HG02970 (cell line): ENCODE results near the gene LDB2.
"Not testable (repeated sequence)": the region's sequence is repeated elsewhere in the genome, so short reads cannot be mapped to it uniquely, and the experiment has no call there.

Experiments used
- ATAC-seq: cut with Tn5 transposase; IDR thresholded peaks from one replicate; pipeline ENCODE4 v1.9.1; 2021; ENCODE audit warnings: mild to moderate bottlenecking, moderate library complexity, moderate number of reproducible peaks; ENCODE audit not compliant: unreplicated experiment, low FRiP score

Gene LDB2

DNA sequence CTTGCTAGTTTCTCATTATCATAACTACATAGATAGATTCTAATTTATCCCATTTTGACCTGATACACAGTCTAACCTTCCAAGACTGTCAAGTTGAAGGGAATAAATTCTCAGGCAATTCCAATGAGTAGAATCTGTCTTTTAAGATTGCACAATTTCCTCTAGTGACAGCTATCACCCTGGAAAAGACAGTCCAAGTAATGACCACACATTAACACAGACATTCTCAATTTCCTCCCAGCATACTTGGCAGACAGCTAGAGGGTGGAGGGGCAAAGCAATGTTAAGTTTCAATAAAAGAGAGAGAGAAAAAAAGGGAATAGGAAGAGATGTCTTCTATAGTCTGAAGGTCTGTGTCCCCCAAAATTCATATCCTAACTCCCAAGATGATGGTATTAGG lies 234.7 kb downstream of the LDB2 start:
- no peak for ATAC-seq

GRCh38 chr4:16663307-16663706 lies 235.1 kb downstream of the LDB2 start:
- no peak for ATAC-seq

GRCh38 chr4:16661813-16662212 lies 236.6 kb downstream of the LDB2 start:
- no peak for ATAC-seq

DNA sequence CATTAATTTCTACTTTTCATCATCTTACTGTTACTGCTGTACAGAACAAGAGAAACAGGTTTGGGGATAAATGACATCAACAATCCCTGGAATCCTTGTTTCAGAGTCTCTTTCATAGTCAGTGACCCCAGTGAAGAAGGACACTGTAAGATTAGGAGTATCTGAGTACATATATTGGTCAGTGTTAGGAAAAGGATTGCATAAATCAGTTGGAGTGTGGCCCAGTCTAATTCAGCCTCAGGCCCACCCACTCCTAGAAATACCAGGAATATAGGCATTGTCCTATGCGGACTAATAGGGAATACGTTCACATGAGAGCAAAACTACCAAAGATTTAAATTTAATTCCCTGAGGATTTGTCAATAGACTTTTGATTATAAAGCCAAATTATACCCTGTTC lies 237.8 kb downstream of the LDB2 start:
- ATAC-seq = no peak

DNA sequence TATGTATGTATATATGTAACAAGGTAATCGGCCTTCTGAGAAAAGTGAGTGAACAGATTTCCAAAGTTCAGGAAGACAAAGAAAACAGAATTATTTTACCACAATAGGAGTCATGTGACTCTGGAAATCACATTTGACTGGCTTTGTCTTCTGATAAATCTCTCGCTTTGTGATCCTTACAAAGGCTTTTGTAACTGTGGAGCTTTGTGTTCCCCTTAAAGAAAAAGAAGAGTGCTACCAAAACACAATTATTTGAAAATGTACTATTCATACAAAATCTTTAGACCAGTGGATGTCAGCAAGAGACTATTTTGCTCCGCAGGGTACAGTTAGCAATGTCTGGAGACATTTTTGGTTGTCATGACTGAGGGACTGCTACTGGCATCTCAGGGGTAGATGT lies 238.8 kb downstream of the LDB2 start:
- no peak for ATAC-seq

DNA sequence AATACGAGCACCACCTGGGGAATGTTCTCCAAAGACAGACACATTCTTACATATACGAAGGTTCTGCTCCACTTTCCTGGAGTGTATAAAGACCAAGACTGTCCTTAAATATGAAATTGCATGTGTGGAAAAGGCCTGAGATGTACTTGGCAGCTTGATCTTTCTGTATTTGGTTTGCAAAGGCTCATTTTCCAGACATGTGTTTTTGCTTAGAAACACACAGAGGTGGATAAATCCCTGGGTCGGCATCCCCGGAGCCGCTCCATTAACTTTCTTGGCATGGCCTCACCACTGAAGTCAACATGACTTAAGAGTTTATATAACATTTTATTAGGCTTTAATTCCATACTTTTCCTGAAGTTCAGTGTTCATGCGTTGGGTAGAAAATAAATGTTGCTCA lies 239.4 kb downstream of the LDB2 start:
- ATAC-seq = no peak

DNA sequence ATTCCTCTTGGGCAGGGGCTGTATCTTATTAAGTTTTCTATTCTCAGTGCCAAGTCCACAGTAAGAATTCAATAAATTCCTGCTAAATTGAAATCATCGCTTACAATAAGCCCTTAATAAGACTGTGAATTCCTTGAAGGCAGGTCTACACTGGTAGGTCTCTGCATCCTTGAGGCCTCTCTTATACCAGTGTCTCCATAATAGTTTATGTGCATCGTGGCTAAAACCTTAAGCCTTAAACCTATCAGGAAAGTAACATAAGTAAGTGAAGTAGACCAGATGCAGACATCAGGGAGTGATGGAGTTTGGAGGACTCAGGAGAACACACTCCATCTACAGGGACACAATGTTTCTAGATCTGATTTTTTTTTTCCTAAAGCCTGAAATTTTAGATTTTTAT lies 240.3 kb downstream of the LDB2 start:
- no peak for ATAC-seq

- ATAC-seq = no peak
These were observed 243.3 kb downstream of the LDB2 start for GRCh38 chr4:16655111-16655510.

DNA sequence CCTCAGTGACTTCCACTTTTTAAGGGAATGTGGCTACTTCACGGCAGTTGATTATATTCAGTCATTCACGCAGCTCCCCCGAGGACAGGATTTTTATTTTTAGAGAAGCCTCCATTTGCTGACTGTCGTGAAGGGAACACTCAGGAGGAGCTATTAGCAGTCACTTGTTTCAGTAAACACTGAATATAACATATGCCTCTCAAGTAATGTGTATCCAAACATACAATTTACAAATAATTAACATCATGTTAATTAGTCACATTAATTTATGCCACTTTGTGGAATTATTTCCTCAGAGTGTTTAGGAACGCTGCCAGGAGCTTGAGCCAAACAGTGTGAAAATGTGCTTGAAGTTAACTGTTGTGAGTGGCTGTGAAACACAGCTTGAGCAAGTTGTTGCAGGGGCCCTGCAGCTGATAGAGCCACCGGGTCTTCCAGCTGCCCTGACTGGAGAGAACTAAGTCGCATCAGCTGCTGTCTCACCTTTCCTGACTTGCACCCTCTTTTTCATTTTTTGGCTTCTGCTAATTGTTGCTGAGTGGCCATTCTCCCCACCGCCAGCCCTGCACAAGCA lies 245.6 kb downstream of the LDB2 start:
- ATAC-seq = no peak

- no peak for ATAC-seq
These were observed 252.0 kb downstream of the LDB2 start for GRCh38 chr4:16646459-16646858.

DNA sequence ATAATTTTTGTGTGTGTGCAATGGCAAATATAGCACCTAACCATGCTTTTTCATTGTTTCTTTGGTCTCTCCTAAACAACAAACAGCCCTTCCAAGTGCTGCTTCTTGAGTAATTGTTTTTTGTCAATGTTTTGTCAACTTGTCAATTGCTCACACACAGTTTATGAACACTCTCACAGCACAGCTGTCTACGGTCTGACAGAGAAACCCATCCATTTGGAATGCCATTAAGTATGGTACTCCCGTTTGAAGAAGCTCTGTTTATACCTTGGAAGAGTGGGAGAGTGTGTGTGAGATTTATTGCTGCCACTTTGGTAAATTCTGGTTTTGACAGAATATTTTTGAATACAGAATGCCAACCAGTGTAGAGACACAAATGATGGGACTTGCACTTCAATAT lies 254.6 kb downstream of the LDB2 start:
- ATAC-seq = no peak

GRCh38 chr4:16642897-16643296 lies 255.5 kb downstream of the LDB2 start:
- ATAC-seq = no peak

GRCh38 chr4:16641971-16642370 lies 256.5 kb downstream of the LDB2 start:
- no peak for ATAC-seq

DNA sequence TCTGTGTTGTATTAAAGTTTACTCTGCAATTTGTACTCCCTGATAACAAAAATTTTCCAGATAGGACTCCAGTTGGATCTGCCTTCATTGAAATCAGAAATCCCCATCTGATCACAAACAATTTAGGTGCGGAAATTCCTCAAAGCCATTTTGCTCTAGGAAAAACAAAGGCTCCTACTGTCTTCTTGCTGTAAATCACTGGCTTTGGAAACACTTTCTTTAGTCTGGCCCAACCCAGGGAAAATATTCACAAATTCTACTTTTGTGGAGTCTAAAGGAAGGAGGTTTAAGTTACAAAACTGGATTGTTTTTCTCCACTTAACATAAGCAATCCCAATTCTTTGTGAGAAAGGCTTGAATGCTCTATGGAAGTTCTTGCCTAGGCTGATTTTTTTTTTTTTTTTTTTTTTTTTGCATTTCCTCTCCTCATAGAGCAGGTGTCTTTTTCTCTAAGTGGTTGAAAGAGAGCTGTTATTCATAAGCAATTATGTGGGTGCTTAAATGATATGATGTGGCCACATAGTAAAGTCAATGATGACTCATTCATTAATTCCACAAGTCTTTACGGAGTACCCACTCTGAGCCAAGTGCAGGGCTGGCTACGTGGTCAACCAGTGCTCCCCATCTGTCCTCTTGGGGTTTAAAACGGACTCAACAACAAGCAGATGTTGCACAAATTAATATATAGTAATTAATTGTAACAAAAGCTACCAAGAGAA lies 261.4 kb downstream of the LDB2 start:
- no peak for ATAC-seq

DNA sequence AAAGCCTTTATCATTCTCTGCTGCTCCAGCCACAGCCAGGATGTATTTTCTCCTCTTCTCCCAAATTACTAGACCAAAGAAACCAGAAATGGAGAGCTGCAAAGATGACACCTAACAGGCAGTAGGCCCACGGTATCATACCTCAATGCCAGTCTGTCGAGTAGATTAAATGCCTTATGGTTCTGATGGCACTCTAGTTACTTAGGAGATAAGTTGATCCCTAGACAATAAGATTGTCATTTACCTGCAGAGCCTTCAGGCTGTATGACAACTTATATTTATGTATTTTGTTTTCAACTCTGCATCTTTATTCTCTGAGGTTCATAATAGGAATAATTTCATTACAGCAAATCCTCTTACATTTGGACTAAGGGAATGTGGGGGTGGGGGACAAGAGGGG lies 262.1 kb downstream of the LDB2 start:
- no peak for ATAC-seq

- not testable (repeated sequence) for ATAC-seq
These were observed 269.2 kb downstream of the LDB2 start for GRCh38 chr4:16629274-16629673.

DNA sequence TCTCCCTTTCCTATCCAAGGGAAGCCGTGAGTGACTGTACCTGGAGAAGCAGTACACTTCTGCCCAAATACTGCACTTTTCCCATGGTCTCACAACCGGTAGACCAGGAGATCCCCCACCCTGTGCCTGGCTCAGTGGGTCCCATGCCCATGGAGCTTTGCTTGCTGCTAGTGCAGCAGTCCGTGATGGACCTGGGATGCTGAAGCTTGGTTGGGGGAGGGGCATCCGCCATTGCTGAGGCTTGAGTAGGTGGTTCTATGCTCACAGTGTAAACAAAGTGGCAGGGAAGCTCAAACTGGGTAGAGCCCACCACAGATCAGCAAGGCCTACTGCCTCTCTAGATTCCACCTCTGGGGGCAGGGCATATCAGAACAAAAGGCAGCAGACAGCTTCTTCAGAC lies 269.6 kb downstream of the LDB2 start:
- not testable (repeated sequence) for ATAC-seq

GRCh38 chr4:16627999-16628398 lies 270.4 kb downstream of the LDB2 start:
- no peak for ATAC-seq

DNA sequence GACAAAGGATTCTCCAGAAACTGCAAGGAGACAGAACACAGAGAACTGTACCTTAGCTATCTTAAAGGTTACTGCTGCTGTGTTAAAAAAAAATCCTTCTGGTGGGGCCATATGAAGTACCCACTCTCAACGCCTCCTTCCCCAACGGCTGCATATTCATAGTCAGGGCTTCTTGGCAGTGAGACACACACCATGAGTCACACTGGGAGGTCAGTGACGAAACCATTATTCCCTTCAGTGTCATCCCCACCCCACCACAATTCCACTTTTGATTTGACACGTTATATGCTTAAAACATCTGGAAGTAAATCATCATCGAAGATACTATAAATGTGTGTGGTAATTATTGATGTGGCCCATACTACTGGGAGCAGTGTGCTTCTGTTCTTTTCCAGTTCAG lies 271.5 kb downstream of the LDB2 start:
- ATAC-seq = no peak

- ATAC-seq = no peak
These were observed 275.6 kb downstream of the LDB2 start for GRCh38 chr4:16622826-16623225.

GRCh38 chr4:16617435-16617834 lies 281.0 kb downstream of the LDB2 start:
- ATAC-seq = no peak

- ATAC-seq = no peak
These were observed 281.4 kb downstream of the LDB2 start for GRCh38 chr4:16617011-16617410.
